ENCODE results near the gene DPH2. TPM values are rescaled to one million over a fixed set of nuclear protein-coding genes. Genes with fewer than 3 reads are reported as not detected.

DPH2 gene
- polyA plus RNA-seq, 1 experiment, result 35.3 TPM

- peaks cover 26% of the 10 kb centered on the region for H3K36me3 ChIP-seq (ENCODE audit: control insufficient read depth, insufficient read depth, low read length)
- ChIA-PET CTCF (interaction anchor here (2.2 kb wide), 1 partner anchor 16 kb away, joined by 19 read pairs; no protein-coding TSS in a partner anchor), POLR2A (no interaction called here)
- TF ChIP-seq CTCF (IDR thresholded peaks at IDR 0.05; ENCODE audit: insufficient read depth, low read depth, low read length), result no peak
- DNase-seq (ENCODE audit: low read depth), result no peak
- no peak overlapping the region for H3K4me3 ChIP-seq (ENCODE audit: low read depth, low read length)
- no peaks in the 10 kb centered on the region for H3K27me3 ChIP-seq (ENCODE audit: control insufficient read depth, insufficient read depth, low read length)
These were observed 51.9 kb downstream of the DPH2 start for GRCh38 chr1:44021581-44022321.

Other genes with a start within 250 kb of the DPH2 start
- 0.17 and 0.39 TPM in 2 replicates for gene ARTN, start 36.2 kb upstream of the DPH2 start, polyA plus RNA-seq (2011; rRNA removed)
- gene IPO13, start 23.1 kb upstream of the DPH2 start, polyA plus RNA-seq (2011; rRNA removed), result 13.4 and 24.8 TPM in 2 replicates
- 135 and 186 TPM in 2 replicates for gene ATP6V0B, start 5.0 kb downstream of the DPH2 start, polyA plus RNA-seq (2011; rRNA removed)
- gene B4GALT2, start 9.2 kb downstream of the DPH2 start, polyA plus RNA-seq (2011; rRNA removed), result 60.2 and 82.2 TPM in 2 replicates
- gene CCDC24, start 21.6 kb downstream of the DPH2 start, polyA plus RNA-seq (2011; rRNA removed), result 0.98 and 2.0 TPM in 2 replicates
- gene SLC6A9, start 61.5 kb downstream of the DPH2 start, polyA plus RNA-seq (2011; rRNA removed), result 29.2 and 53.9 TPM in 2 replicates
- 0.06 and 0.16 TPM in 2 replicates for gene KLF17, start 148.8 kb downstream of the DPH2 start, polyA plus RNA-seq (2011; rRNA removed)
- gene KLF18, start 171.6 kb downstream of the DPH2 start, polyA plus RNA-seq (2011; rRNA removed), result not detected in 2 replicates
- 32.4 and 45.1 TPM in 2 replicates for gene DMAP1, start 243.5 kb downstream of the DPH2 start, polyA plus RNA-seq (2011; rRNA removed)